Mammary epithelial cell (primary cell): Measurements from ENCODE around the gene NF1.

ENCODE experiments used
- CTCF ChIP-seq, 2 donors: IDR thresholded peaks in 1 of 2; conservative IDR thresholded peaks in 1 of 2; 2 replicates each; pipeline ENCODE4 v1.5.1; 2011 to 2012; ENCODE audit warnings: inconsistent platforms in 2 of 2, low read length in 2 of 2, mild to moderate bottlenecking in 2 of 2, control low read depth in 1 of 2, low read depth in 1 of 2; ENCODE audit not compliant: insufficient read depth in 1 of 2; ENCODE audit errors: extremely low read depth in 1 of 2
- EZH2 ChIP-seq: IDR thresholded peaks from 2 replicates; pipeline ENCODE4 v1.6.1; 2012; ENCODE audit warnings: low read length, inconsistent platforms, borderline replicate concordance

- no peak for TF ChIP-seq CTCF (conservative IDR thresholded peaks at IDR 0.05 in 1 of 2, IDR thresholded peaks at IDR 0.05 in 1 of 2; ENCODE audit: extremely low read depth in 1 of 2, insufficient read depth in 1 of 2, low read depth in 1 of 2, low read length in 2 of 2)
- TF ChIP-seq EZH2: no peak
Observed at GRCh38 chr17:31051506-31051905, 43.3 kb upstream of the NF1 start.
